ENCODE data around the gene HOXC12. TPM values are rescaled to one million over a fixed set of nuclear protein-coding genes. Genes with fewer than 3 reads are reported as not detected.

The HOXC12 gene
- total RNA-seq = not detected

GRCh38 chr12:53954694-53955035, at the start of gene HOXC12:
HOXC12 (plus strand) TSS chr12:53954903; CDS start chr12:53954930, 27 bp downstream.
- H3K4me1 Mint-ChIP-seq (ENCODE audit: low read depth) = peaks cover 17% of the 10 kb centered on the region
- intact Hi-C loops (cut with micrococcal nuclease) = loop anchor here (5.0 kb wide), 1 partner anchor 38 kb away; no protein-coding TSS in a partner anchor
- H3K4me3 Mint-ChIP-seq = no peak within 1 kb of the TSS
- DNase-seq = no peak
- no peak for TF ChIP-seq CTCF (IDR thresholded peaks at IDR 0.05)
- no peaks in the 10 kb centered on the region for H3K36me3 Mint-ChIP-seq (ENCODE audit: low read depth)
- no peaks in the 10 kb centered on the region for H3K9me3 Mint-ChIP-seq
- ChIA-PET CTCF (interaction anchor here (1.0 kb wide), 1 partner anchor 31 kb away, joined by 3 read pairs; the partner anchor contains the start of gene HOXC10), POLR2A (interaction anchor here (1.1 to 2.0 kb wide), 3 partner anchors 14 to 54 kb away, joined by 3 to 6 read pairs (median 4); partner anchors contain the start of genes HOXC10 and HOXC8)
- H3K27ac Mint-ChIP-seq = no peak within 1 kb of the TSS
- no peak for ATAC-seq
- H3K27me3 Mint-ChIP-seq = peaks cover 93% of the 10 kb centered on the region

DNA sequence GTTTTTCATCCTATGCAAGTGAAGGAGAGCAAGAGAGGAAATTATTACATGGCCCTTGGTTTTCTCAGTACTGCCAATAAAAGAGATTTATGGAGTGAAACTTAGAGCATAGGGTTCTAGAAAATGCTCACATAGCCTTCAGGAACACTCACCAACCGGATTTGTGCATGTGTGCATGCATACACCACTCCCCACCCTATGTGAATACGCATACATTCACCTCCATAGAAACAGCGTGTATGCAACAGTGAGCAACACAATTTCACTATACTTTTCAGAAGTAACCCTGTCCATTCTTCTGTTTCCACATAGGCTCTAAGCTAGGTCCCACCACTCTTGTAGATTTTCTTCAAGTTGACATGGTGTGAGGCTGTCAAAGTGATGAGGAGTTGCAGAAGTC, 47.6 kb upstream of the HOXC12 start:
- Mint-ChIP-seq H3K9me3 (no peaks in the 10 kb centered on the region), H3K4me3 (no peak overlapping the region), H3K27ac (no peak overlapping the region), H3K36me3 (ENCODE audit: low read depth) (no peaks in the 10 kb centered on the region), H3K4me1 (ENCODE audit: low read depth) (no peaks in the 10 kb centered on the region), H3K27me3 (peaks cover 15% of the 10 kb centered on the region)
- no peak for TF ChIP-seq CTCF (IDR thresholded peaks at IDR 0.05)
- intact Hi-C loops (cut with micrococcal nuclease) = no loop called here
- no peak for ATAC-seq
- no peak for DNase-seq
- ChIA-PET POLR2A (no interaction called here), CTCF (interaction anchor here (0.6 kb wide), 1 partner anchor 255 kb away, joined by 3 read pairs; no protein-coding TSS in a partner anchor)

DNA sequence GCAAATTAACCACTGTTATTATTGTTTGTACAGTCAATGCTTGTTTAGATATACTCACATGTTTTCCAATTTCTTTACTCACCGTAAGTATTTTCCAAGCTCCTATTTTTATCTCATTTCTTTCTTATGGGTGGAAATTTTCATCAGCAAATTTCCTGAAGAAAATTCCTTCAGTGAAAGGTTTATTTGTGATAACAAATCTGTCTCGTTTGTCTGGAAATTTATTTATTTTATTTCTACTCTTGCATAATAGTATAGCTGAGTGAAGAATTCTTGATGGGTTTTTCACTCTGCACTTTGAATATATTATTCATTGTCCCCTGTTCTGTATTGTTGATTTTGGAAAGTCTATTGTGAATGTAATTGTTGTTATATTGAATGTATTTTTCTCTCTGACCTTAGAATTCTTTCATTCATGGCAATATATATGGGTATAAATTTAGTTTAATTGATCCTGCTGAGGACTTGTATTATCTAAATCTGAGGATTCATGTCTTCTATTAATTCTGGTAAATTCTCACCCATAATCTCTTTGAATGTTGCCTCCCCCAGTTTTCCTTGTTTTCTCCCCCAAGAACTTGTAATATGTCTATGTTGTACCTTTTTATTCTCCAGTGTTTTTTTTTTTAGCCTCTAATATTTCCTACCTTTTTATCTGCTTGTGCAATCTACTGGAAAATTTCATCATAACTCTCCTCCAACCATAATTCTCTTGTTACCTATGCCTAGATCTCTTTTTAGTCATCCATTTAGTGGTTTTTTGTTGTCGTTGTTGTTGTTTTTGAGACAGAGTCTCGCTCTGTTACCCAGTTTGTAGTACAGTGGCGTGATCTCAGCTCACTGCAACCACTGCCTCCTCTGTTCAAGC, 37.7 kb upstream of the HOXC12 start:
- Mint-ChIP-seq H3K36me3 (ENCODE audit: low read depth) (no peaks in the 10 kb centered on the region), H3K4me3 (no peak overlapping the region), H3K27ac (no peak overlapping the region), H3K9me3 (no peaks in the 10 kb centered on the region), H3K4me1 (ENCODE audit: low read depth) (no peaks in the 10 kb centered on the region), H3K27me3 (peaks cover 47% of the 10 kb centered on the region)
- POLR2A ChIA-PET = no interaction called here
- intact Hi-C loops (cut with micrococcal nuclease) = no loop called here
- ATAC-seq = no peak
- no peak for DNase-seq
- CTCF ChIA-PET = no interaction called here
- TF ChIP-seq CTCF (IDR thresholded peaks at IDR 0.05) = no peak

GRCh38 chr12:53924521-53925405, 29.9 kb upstream of the HOXC12 start:
- Mint-ChIP-seq H3K9me3 (no peaks in the 10 kb centered on the region), H3K27ac (no peak overlapping the region), H3K27me3 (peaks cover 72% of the 10 kb centered on the region), H3K4me3 (no peak overlapping the region), H3K36me3 (ENCODE audit: low read depth) (no peaks in the 10 kb centered on the region), H3K4me1 (ENCODE audit: low read depth) (no peaks in the 10 kb centered on the region)
- ATAC-seq (no peak), DNase-seq (no peak)
- ChIA-PET POLR2A (no interaction called here), CTCF (interaction anchor here (1.0 kb wide), 1 partner anchor 32 kb away, joined by 3 read pairs; no protein-coding TSS in a partner anchor)
- TF ChIP-seq CTCF (IDR thresholded peaks at IDR 0.05) = no peak
- intact Hi-C loops (cut with micrococcal nuclease) = no loop called here
